HG02852 (cell line): Measurements from ENCODE around the gene CNGA3.

Experiments
- ATAC-seq: cut with Tn5 transposase; IDR thresholded peaks from one replicate; pipeline ENCODE4 v1.9.1; 2021; ENCODE audit warnings: mild to moderate bottlenecking, moderate library complexity; ENCODE audit not compliant: unreplicated experiment

CNGA3 gene

DNA sequence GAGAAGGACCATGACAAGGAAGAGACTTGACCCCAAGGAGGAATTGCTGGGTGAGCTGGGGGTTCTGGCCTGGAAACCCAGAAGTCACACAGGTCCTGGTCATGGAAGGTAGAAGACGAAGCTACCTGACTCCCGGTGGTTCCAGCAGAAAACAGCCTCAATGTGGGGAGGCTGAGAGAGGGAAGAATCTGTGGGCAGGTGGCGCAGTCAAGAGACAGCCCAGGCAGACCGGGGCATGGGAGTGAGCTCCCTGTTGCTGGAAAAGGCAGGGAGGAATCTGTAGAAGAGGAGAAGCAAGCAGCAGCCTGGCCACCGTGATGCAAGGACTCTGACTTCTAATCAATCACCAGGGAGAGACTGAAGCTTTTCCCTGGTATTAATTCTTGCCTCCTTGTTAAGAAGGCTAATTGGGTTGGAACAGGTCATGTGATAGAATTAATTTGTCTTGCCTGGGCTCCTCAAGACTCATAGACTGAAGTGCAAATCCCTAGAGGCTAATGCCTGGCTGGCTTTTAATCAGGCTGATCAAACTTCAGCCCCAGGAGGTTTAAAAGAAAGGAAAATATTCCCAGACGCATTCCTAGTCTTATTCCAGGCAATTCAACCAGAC lies 30.1 kb downstream of the CNGA3 start:
- ATAC-seq: no peak

DNA sequence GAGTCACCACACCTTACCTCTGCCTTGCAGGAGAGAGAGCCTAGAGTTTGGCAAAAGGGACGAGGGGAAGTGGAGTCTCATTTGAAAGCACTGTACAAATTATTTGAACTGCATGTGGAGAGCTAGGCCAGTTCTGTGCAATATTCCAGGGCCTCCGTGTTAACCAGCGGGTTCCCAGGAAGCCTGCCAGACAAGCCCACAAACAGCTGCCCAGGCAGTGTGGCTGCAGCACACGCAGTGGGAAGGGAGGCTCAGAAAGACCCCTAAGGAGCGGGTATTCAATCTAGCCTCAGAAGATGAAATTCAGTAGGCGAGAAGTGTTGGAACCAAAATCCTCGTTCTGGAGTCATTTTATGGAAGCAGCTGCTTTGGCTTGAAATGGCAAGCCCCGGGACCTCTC lies 30.7 kb downstream of the CNGA3 start:
- ATAC-seq: no peak

DNA sequence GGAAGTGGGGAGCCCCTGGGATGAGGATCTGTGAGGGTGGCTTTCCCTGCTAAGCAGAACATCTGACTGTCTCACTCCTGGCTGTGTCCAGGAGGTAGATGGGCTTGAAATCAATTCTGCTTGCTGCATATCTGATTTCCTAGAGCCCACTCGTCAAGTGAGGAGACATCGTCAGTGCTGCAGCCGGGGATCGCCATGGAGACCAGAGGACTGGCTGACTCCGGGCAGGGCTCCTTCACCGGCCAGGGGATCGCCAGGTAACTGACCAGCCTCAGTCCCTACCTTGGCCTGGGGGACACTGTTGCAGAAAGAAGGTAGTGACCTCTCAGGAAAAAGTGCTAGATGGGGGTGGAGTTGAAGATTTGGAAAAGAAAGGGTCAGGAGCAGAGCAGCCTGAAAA lies 31.3 kb downstream of the CNGA3 start:
- no peak for ATAC-seq

DNA sequence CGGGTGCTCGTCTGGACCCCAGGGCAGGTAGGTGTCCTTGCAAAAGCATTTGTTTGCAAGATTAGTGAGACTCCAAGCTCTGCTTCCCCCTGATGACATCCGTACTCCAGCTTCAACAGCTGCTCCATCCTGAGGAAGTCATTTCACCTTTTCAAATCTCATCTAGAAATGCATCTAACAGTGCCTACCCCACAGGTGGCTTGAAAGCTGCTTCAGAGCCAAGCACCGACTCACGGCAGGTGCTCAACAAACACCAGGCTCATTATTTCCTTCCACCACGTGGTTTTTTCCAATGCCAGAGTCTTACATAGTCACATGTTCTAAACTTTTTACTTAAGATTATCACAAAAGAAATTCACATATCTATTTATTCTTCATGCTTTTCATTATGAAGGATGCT lies 31.9 kb downstream of the CNGA3 start:
- ATAC-seq: no peak

DNA sequence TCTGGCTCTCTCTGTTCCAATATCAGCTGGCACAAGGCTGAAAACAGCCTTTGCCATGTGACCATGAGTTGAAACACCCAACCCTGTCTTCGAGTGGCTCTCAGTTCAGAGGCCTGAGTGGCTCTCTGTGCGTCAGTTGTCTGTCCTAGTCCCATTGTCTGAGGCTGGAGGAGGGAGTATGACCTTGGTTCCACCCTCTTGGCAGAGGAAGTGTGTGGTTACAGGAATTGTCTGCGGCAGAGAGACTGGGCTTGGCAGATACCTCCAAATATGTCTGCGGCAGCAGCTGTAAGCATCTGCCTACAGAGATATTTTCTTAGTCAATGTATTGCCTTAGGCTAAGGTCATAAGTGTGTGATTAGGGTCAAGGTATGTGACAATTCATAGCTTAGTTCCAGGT lies 32.6 kb downstream of the CNGA3 start:
- no peak for ATAC-seq

DNA sequence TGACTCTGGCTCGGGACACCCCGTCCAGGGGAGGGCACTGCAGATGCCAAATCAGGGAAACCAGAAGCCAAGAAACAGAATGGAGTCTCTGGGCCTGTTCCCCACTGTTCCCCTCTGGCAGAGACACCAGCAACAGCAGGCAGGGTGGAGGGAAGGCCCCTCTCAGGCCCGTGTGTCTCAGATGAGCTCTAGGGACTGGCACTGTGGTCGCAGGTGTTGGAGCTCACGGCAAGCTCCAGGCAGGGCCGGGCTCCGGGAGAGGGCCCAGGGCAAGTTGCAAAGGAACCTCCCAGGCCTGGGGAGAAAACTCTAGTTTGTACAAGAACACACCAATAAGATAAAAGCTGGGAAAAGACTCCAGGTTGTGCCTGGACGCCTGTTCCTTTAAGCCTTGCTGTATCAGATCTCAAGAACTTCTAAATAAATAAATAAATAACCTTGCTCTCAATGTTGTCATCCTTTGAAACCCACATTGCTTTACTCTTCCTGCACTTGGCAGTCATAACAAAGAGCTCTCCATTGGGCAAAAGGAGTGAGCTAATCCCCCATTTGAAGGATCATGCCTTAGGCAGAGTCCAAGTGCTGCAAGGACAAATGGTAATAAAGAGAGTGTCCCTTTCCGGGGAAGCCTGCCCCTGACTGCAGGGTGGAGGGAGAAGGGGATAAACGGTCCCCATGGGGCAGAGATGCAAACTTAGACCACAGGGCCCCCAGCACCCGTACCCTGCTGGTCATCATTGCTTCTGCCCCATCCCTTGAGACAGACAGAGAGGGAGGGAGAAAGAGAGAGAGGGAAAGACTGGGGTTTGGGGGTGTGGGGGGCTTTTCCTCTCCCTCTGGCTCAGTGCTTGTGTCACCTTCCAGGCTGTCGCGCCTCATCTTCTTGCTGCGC lies 33.3 kb downstream of the CNGA3 start:
- no peak for ATAC-seq

DNA sequence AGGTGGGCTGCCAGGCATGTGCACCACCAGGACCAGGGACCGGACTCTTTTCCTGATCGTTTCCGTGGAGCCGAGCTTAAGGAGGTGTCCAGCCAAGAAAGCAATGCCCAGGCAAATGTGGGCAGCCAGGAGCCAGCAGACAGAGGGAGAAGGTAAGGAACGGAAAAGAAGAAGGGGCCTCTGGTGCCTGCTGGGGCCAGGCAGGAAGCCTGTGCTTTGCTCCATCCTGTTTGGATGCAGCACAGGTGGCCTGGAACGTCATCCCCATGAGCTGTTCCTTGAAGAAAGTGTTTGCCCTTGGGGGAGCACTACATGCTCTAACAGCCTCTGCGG lies 33.9 kb downstream of the CNGA3 start:
- ATAC-seq: no peak

DNA sequence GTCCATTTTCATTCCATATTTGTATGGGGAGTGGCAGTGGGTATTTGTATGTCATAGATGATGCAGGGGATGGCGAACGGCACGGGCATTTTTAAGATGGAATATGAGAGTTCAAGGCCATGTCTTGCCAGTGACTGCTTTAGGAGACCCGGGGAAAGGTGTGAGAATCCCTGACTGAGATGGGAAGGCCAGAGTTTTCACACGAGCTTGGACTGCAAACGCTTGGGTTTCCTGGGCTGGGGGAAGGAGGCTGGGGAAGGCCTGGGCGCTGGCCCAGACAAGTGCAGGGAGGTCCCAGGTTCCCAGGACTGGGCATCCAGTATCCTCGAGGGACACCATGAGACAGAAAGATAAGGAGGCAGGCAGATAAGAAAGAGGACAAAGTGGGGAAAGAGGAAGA lies 35.2 kb downstream of the CNGA3 start:
- ATAC-seq: no peak

DNA sequence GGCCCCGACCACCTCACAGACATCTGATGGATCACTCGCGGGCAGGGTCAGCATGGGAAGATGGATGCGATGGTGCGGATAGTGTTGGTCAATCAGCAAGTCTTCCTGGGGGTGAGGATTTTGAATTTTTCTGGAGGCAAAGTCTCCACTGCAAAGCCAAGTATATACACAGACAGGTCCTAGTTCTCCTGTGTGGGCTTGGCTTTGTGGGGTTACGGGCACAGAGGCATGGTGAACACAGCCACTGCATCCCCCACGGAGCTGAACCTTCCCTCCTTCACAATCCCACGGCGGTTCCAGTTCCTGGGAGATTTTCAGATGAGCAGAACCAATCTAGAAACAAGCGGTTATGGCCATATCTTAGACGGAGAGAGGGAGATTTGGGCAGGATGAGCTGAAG lies 35.8 kb downstream of the CNGA3 start:
- ATAC-seq: no peak

DNA sequence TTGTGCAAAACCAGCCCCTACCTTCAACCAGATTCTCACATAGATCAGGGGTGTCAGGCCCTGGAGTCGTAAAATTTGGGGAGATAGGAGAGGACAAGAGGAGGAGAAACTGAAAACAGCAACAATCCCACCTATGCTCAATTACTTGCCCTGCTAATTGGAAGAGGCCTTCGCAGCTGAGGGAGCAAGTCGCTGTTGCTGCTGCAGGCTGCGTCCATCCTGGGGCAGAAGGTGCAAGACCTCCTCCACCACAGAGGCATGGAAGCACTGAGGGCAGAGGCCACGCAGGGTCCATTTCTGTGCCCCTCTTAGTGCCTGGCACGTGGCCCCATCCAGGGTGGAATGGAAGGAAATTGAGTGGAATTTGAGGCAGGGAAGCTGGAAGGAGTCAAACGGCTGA lies 36.5 kb downstream of the CNGA3 start:
- ATAC-seq: no peak

DNA sequence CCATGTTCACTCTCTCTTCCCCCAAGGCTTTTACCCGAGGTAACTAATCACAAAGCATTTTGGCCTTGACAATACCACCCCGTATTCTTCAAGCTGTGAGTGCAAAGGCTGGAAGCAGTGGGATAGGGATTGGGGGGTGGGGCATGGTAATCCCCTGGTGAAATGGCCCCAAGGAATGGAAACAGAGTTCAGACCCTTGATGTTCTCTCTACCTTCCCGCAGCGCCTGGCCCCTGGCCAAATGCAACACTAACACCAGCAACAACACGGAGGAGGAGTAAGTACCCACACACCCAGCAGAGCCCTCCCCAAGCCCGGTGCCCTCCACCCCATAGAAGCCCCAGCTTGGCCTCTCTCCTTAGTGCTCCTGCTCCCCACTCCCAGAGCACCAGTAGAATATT lies 36.9 kb downstream of the CNGA3 start:
- no peak for ATAC-seq

DNA sequence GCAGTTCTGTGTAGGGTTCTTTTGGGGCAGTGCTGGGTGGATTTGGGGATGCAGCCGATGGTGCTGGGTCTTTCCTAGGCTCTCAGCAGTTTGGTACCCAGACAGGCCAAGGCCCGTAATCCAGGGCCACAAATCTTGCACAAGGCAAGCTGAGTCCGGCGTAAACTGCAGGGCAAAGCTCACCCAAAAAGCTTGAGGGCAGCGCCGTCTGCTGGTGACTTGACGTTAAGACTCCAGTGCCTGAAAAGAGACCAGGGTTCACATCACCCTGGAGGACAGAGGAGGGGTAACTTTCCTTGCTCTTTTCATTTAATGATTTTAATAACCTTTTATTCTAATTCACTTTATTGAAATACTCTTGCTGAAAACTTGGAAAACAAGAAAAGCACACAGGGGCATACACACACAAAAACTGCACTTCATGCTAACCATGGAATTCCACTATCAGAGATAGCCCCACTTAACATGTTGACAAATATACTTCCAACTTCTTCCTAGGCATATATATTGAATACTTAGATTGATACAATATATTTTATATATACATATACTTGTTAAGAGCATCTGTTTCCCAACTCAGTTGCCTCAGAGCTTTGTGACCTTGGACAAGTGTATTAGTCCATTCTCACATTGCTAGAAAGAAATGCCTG lies 38.9 kb downstream of the CNGA3 start:
- ATAC-seq: peak; percentile 51

DNA sequence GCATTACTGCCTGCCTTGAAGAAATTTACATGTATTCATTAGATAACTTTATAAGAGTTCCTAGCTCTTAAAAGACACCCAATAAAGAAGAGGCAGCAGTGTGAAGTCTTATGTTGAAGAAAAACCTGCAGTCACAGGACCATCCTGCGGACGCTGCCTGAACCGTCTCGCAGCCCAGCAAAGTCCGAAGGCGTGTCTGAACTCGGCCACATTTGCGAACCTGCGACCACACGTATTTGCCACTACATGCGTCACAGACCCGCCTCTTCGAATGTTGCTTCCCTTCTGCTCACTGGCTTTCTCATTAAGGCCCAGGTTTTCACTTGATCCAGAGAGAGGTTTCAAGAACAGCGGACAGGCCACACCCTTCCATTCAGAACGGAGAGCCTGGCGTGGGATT lies 41.2 kb downstream of the CNGA3 start:
- ATAC-seq: no peak

DNA sequence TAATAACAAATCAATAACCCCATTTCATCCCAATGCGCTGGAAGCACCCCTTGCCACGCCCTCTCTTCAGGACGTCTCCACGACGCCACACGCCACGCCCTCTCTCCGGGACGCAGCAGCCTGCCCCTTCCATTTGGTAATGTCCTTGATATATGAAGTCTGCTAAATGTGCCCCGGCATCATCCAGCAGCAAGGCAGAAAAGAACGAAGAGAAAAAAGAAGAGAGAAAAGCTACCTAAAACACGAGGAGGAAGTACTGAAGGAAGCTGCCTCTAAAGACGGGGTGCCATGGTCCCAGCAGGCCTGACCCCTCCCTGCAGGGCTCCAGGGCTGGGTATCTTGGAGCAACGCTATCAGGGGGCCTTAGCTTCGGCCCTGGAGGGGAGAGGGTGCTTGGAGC lies 41.8 kb downstream of the CNGA3 start:
- no peak for ATAC-seq

DNA sequence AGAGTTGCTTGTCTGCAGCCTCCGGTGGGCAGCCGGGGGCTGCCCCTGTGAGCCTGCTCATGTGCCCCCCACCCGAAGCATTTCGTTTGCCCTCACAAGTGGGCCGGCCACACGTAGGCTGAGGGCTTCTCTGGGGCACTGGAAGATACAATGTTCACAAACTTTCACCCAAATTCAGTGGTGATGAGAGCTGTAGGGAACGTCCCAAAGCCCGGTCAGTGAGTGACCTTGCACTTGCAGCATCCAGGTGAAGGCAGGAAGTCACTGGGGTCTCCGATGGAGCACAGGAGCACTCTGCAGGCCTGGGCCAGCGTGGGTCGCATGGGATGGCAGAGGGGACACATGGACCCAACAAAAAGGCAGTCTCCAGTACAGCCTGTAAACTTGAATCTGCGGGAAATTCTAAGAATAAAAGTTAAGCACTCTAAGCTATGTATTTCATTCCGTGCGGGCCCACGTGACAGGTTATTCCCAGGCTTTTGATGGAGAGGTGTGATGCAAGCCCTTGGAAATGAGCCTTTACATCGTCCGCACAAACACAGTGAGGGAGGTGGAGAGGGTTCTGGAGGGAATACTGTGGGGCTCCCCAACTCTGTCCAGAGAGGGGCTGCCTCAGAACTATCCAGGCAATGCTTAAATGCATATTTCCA lies 42.5 kb downstream of the CNGA3 start:
- ATAC-seq: no peak

DNA sequence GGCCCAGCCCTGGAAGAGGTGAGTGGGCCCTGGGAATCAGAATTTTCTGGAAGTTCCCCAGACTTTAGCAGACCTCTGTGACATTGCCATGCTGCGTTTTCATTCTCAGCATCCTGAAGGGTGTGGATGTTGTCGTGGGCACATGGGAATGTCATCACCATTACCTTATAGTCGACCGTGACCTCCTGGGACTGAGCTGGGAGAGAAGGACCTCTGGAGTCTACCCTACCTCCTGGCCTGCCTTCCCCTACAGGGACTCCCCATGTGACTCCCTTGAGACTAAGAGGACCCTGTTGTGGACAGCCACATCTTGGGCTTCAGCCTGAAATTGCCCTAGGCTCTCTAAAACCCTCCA lies 43.0 kb downstream of the CNGA3 start:
- ATAC-seq: no peak

DNA sequence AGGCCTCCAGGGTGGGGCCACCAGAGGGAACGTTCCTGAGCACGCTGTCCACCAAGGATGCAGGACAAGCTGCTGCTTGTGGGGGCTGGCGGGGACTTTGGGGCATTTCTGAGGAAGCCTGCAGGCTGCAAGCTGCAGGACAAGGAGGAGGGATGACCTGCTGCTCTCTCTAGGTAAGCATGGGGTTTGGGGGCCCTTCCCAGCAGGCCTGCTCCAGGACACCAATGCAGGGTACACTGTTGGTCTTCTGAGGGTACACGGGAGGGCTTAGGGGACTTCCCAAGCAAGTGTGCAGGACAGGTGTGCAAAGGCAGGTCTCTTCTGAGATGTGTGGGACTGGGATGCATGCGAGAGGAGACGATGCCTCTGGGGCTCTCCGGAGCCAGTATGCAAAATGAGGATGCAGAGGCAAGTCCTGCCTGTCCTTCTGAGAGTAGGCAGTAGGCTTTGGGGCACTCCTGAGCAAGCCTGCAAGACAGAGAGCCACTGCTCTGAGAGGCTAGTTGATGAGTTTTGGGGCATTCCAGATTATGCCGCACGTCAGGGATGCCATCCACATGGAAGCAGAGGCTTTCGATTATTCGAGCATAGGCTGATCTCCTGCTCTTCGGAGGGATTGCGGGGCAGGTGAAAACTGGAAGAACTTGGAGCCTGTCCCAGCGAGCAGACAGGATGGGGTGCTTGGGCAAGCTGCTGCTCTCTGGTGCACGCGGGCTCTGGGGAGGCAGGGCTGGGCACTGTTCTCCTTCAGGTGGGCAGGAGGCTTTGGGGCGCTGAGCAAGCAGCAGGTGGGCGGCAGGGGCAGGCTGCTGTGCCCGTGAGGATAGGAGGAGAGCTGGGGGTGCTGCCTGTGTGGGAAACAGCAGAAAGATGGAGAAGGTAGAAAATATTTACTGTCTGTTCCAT lies 44.6 kb downstream of the CNGA3 start:
- ATAC-seq: no peak

DNA sequence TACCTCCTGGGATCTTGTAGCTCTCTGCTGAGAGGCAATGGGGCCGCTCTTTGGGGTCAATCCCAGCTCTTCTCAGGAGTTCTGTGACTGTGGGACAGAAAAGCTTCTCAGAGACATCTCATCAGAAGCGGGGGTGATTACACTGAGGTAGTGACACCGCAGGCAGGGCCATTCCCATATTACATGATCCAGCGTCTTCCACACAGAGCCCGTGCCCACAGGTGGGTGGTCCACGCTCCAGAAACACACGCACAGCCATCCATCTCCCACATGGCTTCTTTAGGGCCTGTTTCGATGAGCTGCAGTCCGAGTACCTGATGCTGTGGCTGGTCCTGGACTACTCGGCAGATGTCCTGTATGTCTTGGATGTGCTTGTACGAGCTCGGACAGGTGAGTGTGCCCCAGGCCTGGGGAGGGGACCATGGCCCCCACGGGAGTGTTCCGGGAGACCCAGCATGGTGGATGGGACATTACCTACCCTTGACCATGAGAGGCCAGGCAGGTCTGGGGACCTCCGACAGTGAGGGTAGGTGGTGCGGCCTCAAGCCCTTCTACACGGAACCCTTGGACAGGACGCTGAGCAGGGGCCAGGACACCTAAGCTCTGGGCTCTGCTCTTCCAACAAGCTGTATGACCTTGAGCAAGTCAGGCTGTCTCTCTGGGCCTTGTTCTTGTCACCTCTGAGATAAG lies 45.5 kb downstream of the CNGA3 start:
- ATAC-seq: no peak

DNA sequence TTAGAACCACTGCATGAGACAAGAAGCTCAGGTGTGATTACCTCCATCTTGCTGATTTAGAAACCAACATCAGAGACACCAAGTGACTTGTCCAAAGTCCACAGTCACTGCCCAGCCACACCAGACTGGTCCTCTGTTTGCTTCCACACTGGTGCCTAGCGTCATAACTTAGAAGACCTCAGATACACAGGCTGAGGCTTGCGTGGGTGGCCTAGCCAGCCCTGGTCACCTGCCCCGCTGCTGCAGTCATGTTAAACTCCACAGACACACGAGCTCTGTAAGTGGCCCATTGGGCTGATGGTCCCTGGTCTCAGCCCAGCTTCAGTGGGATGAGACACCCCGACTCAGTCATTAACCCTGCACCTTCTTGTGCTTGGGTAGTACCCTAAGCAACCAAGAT lies 47.1 kb downstream of the CNGA3 start:
- ATAC-seq: no peak

DNA sequence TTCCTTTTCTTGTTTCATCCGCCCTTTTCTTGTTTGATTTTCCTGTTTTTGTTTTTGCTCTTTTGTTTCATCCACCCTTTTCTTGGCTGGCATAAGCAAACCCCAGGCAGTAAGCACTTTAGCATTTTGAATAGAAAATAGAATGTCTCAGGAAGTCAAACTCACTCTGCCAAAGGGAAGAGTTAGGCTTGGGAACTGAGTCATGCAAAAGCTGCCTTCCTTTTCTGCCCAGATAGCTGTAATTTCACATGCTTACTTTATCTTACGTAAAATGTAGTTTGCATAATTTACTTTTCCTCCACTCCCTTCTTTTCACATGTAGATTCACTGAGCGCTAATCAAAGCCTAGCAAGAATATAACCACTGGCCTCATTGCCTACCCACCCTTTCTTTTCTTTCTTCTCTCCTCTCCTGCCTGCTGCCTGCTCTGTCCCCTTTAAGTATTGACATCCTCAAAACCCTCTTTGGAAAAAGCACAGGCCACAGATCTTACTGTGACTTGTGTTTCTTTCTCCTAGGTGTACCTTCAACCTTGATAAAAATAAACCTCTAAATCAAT lies 48.4 kb downstream of the CNGA3 start:
- ATAC-seq: no peak
